Measurements from ENCODE around the gene C9orf85.
A peak's percentile ranks its signal among the peaks of the same experiment; 100 is the strongest.
"Not testable (repeated sequence)": the region's sequence is repeated elsewhere in the genome, so short reads cannot be mapped to it uniquely, and the experiment has no call there.

The C9orf85 gene

DNA sequence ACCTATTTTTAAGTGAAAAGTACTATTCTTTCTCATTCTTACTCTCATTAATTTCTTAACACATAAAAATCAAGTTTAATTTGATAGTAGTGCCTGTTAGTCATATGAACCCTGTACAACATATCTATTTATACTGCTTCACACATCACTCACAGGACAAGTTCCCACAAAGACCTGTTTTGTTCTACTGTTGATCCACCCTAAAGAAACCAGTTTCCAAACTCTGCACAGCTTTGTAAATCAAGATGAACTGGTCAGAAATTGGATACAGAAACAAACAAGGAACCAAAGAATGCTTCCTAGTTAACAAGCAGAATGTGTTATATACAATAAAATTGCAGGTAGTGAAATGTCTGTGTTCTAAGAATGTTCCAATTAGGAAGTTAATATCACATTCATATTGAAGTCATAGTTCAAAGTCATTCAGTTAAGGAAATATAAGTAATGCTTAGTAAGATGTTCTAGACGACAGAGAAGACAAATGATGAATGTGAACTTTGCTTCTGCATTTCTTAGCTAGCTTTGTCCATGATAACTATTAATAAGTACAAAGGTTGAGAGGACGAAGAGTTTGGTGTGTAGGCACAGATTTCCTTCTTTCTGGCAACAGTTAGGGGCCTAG, 33.4 kb downstream of the C9orf85 start:
- DNase-seq, result no peak

DNA sequence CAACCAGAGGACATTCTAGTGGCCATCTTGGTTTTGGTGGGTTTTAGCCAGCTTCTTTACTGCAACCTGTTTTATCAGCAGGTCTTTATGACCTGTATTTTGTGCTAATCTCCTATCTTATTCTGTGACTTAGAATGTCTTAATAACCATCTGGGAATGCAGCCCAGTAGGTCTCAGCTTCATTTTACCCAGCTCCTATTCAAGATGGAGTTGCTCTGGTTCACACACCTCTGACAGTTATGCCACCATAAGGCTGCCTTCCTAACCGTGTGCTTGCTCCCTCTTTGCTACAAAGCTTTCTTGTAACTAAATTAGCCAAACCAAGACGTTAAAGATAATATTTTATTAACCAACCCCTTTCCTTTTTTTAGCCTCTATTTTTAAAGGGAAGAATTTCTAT, 43.2 kb downstream of the C9orf85 start:
- DNase-seq, result not testable (repeated sequence)

DNA sequence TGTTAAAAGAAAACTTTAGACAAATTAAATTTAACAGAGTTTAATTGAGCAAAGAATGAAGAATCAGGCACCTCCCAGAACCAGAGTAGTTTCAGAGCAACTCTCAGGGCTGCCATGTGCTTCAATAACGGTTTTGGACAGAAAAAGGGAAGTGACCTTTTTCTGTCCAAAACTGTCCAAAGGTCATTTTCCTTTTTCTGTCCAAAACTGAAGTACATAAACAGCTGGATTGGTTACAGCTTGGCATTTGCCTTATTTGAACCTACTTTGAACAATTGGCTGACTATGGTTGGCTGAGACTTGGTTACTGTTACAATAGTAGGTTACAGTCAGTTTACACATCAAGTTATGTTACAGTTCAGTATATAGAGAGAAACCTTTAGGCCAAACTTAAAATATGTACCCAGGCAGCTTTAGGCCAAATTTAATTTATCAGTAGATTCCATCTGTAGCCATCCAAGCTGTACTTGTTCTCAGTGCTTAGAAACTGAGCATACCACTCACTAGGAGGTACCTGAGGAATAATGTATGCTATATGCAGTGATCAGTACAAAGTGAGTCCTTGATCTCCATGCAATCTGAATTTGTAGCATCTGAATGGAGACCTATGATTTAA, 44.0 kb downstream of the C9orf85 start:
- DNase-seq, result no peak

DNA sequence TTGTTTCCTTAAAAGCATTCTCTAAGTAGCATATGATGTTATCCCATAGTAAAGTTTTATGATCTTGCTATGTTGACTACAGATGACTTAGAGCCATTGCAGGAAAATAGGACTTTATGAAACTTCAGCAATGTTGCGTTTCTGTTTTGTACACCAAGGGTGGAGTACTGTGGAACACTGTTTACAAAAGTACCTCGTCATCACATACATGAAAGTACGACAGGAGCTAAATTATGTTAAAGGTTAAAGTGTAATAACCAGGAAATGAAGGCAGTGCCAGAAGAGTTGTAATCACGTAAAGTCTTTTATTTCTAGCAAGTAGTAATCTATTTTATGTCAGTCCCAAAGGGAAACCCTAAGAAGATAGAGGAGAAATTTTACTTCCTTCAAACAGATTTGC, 50.9 kb downstream of the C9orf85 start:
- DNase-seq, result no peak

DNA sequence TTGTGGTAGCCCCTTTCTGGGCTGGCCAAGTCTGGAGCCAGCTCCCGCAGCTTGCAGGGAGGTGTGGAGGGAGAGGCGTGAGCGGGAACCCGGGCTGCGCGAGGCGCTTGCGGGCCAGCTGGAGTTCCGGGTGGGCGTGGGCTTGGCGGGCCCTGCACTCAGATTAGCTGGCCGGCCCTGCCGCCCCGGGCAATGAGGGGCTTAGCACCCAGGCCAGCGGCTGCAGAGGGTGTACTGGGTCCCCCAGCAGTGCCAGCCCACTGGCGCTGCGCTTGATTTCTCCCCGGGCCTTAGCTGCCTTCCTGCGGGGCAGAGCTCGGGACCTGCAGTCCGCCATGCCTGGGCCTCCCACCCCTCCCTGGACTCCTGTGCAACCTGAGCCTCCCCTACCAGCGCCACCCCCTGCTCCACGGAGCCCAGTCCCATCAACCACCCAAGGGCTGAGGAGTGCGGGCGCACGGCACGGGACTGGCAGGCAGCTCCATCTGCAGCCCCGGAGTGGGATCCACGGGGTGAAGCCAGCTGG, 52.1 kb downstream of the C9orf85 start:
- DNase-seq, result not testable (repeated sequence)

DNA sequence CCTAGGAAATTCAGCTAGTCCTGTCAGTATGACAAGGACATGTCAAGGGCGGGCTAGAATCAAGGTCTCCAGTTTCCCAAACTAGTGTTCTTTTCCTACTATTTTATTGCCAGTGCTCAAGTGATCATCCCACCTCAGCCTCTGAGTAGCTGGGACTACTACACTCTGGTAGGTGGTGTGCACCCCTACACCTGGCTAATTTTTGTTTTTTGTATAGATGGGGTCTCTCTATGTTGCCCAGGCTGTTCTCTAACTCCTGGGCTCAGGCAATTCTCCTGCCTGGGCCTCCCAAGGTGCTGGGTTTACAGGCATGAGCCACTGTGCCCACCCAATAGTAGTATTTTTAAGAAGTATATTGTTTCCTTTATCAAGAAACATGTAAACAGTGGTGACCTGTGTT, 54.0 kb downstream of the C9orf85 start:
- DNase-seq, result no peak

DNA sequence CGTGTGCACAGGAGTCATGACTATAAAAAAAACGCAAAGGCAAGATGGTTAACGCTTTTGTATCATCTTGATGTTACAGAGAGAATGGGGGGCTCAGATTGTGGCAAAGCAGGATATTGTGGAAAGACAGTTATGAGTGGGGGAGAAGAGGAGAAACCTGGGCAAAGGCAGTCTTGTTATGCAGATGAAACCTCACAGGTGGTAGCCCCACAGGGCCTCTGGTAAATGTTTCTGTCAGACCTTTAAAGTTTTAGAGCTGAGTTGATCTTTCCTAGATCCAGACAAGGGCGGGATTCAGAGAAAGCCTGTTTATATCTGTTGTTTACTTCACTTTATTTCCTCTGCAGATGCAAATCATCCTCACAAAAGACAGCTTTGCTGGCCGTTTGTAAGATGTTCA, 55.2 kb downstream of the C9orf85 start:
- no peak for DNase-seq

DNA sequence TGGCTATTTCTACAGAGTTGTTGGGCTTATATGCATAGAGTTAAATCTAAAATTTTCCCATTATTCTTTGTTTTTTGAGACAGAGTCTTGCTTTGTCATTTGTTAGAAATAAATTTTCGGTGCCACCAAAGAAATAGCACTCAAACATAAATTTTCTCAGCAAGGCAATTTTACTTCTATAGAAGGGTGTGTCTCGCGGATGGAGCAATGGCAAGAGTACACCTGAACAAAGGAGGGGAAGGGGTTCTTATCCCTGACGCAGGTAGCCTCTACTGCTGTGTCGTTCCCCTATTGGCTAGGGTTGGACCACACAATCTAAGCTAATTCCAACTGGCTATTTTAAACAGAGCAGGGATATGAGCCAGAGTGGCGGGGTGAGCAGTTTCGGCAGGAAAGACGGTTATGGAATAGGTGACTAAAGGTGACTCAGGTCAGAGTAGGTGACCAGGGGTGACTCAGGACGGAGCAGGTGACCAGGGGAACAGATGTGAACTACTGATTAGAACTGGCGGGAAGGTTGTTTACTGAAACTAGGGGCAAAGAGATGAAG, 57.2 kb downstream of the C9orf85 start:
- no peak for DNase-seq

DNA sequence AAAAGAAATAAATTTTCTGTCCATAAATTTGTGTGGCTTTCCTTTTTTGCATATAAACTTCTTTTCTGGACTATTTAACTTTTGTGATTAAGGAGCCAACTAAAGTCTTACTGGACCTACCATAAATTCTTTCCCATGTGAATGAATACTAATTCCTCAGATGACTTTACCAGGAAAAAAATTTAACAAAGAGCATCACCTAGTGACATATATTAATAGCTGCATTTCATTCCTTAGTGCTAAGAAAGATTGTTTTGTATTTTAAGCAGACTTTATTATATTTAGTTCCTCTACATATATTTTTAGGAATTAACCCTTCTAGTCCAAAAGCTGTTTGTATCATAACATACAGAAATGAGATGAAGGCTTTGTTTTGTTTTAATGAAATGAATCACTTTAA, 64.4 kb downstream of the C9orf85 start:
- DNase-seq, result peak in 1 of 2 experiments; percentile 34

DNA sequence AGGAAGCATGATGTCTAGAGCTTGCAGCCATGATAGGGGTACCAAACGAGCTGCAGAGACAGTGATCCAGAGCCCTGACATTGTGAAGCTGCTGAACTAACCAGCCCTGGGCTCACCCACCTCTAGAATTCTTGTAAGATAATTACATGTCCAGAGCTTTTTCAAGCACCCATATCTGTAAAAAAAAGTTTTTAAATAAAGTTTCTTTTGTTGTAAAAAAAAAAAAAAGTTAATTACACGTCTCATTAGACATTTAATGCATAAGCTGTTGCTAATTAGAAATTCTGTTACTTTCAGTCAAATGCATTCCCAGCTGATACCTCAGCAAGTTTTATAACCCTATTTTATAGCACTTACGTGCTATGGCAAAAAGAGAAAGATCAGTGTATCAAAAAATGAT, 65.6 kb downstream of the C9orf85 start:
- DNase-seq, result no peak

DNA sequence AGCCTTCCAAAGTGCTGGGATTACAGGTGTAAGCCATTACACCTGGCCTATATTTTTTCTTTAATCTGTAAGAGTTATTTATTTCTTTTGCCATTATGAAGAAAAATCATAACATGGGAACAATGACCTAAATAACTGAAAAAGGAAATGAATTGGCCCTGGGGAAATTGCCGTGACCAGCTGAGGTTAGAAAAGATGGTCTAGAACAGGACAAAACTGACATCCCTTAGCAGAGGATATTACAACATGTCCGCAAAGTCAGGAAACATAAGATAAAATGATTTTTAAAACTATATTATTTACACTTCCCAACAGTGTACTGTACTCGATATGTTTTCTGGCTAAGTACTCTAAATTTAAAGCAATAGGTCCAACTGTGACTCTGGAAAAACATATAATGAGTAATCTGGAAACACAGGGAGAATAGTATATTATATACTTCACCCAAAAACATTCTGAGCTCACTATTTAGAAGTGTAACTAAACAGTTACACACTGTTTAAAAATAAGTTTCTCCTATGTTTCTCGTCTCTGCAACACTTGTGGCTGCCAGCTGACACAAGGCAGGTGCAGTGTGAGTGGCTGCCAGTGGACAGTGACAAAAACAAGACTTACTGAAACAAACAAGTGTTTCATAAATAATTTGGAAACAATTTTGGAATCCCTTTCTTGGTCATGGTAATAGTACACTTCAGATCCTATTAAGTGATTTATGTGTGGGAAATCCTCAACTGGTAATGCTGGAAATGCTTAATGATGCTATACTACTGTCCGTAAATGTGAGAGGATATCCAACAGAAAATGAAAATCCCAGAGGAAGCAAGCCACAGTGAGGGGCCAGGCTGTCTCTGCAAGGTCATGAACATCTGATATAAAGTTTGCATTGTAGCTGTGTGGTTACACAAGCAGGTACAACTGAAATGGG, 69.1 kb downstream of the C9orf85 start:
- no peak for DNase-seq

DNA sequence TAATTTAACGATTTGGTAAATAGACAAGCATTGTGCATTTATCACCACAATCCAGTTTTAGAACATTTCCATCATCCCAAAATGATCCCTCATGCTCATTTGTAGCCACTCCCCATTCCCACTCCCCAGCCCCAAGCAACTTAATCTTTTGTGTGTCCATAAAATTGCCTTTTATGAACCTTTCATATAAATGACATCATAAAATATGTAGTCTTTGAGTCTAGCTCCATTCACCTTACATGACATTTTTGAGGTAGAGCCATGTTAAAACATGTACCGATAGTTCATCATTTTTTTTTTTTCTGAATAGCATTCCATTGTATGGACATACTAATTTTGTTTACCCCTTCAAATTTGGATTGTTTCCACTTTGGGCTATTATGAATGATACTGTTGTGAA, 70.5 kb downstream of the C9orf85 start:
- DNase-seq, result no peak

DNA sequence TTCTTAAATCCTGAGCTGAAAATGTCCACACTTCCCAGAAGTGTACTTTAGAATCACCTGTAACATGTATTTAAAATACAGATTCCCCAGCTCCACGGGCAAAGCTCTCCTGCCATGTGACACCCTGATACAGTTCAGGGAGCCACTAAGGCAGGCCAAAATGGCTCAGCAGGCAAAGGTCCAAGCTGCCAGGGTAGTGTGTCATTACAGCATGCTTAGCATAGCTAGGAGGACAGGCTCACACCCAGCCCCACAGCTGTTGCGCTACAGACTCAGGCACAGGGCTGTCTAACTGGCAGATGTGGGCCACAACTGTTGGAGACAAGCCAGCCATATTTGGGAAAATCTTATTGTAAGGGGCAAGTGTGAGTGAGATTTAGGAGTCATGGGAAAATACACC, 73.0 kb downstream of the C9orf85 start:
- peak; percentile 10 to 15 for DNase-seq

DNA sequence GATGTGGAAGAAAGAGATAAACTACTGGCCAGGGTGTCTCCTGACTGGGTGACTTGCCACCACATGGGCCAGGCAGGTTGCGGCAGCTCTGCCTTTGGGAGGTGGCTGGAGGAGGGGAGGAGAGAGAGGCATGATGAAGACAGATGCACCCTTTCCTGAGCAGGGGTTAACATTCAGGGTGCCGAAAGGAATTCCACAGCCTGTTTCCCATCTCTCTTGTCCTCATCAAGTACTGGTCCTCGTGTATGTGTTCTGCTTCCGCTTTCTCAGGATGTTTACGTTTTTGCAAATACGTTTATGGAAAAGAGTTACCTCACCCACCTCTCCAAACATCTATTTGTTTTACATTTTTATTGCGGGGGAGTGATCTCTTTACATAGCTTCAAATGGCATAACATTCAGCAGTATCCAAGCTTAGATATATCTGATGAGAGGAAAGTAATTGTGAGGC, 73.4 kb downstream of the C9orf85 start:
- DNase-seq, result no peak

DNA sequence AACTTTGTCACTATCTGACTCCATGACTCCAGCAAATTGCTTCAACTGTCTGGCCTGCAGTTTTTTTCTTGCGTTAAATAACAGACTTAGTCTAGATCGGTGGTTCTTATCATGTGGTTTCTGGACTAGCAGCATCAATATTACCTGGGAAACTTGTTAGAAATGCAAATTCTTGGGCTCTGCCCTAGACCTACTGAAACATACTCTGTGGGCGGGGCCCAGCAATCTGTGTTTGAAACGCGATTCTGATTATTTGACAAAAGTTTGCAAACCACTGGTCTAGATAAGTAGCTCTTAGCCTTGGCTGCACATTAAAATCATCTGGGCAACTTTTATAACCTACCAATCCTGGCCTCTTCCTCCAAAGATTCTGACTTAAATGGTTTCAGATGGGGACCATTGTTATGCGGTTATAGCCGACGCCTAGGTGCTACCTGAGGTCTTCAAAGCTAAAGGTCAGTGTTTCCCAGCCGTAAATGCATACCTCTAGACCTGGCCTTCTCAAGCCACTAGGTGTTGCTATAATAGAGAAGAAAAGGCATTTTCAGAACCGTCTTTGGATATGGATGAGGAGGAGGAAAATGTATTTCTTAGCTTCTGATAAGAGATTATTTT, 74.0 kb downstream of the C9orf85 start:
- no peak for DNase-seq

DNA sequence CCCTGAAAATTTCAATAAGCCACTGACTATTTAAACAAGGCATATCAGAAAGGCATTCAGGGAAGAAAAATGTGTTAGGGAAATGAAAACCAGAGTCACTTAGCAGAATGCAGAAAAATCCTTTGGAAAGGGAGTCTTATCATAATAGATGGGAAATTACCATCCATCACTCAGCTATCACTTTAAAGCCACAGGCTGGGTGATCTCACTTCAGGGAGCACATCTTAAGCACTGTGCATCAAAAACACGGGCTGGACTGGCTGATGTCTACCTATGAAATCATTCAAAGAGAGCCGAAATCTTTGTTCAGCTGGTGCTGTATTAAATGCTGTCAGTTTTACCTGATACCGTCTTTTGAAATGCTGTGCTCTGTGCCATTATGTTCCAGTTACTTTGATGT, 75.5 kb downstream of the C9orf85 start:
- DNase-seq, result no peak

DNA sequence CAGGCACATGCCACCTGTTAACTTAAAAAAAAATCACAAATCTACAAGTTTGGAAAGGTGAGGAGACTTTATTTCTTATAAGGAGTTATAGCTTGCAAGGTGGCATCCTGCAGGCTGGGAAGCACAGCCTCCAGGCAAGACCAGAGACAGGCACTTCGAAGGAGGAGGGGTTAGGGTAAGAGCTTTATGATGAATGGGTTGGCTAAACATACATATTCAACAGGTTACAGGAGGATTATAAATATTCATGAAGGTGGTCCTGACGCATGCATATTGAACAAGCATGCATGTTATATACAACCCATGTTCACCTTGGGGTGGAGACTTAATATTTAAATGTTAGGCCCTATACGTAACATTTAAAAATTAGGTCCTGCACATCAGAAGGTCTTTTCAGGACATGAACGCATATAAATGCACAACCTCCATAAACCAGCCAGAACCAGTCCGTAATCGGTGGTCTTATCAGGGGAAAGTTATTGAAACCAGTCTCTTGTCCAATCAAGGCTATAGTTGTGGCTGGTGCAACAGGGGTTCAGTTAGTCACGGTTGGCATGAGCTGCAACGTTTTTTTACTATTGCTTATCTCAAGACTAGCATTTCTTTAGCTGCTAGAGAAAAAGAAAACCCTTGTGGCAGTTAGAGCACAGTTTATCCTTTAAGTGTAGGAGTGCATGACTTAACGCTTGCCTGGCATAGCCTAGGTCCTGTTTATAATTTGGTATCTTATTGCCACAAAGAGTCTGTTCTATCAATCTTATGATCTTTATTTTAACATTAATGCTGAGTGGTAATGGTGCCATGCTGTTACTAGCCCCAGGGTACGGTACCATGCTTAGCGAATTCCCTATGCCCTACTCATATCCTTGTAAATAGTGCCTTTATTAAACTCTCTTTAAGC, 76.3 kb downstream of the C9orf85 start:
- no peak for DNase-seq

DNA sequence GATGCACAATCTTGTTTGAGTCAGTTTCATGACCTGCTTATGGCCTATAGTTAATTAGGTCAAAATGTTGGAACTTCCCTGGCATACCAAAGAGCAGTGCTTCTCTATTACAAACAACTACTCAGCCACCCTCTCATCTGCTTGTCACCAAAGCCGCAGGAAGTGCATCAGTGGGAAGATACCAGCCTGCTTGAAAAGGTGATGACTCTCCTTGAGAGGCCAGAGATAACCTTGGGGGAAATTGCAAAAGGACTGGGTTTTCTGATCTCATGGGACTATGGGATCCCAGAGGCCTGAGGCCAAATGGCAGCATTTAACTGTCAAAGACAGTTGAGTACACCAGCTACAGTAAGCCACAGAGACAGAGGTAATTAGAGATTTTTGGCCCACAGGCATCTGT, 79.0 kb downstream of the C9orf85 start:
- no peak for DNase-seq

DNA sequence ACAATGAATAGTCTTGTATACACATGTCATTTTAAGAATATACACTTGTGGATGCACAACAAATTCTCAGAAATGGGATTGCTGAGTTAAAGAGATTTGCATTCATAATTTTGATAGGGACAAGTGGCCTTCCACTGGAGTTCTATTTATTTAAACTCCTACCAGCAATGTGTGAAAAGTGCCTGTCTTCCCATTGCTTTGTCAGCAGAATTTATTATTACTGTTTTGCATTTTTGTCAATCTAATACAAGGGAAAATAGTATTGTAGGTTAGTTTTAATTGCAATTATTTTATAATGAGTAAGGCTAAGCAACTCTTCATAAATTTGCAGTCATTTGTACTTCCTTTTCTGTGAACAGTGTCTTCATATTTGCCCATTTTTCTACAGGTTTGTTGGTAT, 94.0 kb downstream of the C9orf85 start:
- no peak for DNase-seq

DNA sequence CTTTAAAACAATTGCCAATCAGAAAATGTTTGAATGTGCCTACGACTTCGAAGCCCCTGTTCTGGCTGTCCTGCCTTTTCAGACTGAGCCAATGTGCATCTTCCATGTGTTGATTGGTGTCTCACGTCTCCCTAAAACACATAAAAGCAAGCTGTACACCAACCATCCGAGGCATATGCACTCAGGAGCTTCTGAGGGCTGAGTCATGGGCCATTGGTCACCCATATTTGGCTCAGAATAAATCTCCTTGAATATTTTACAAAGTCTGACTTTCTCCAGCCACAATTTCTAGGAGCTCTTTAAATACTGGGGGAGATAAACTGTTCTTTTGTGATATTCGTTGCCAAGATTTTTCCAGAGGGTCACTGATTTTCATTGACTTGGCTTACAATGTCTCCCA, 95.1 kb downstream of the C9orf85 start:
- DNase-seq, result no peak

DNA sequence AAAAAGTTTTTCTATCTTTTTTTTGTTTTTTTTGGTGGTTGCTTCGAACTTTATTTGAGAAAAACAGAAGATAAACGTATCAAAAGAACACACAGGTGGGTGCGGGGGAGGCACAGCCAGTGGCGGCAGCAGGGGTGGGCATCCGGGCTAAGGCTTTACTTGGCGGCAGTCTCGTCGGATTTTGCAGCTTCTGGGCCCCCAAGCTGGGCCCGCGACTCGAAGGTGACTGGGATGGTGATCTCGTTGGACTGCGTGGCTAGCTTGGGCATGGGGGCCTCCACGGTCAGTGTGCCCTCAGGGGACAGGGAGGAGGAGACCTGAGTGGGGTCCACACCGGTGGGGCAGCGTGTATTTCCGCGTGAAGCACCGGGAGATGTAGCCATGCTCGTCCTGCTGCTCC, 96.3 kb downstream of the C9orf85 start:
- DNase-seq, result not testable (repeated sequence)

DNA sequence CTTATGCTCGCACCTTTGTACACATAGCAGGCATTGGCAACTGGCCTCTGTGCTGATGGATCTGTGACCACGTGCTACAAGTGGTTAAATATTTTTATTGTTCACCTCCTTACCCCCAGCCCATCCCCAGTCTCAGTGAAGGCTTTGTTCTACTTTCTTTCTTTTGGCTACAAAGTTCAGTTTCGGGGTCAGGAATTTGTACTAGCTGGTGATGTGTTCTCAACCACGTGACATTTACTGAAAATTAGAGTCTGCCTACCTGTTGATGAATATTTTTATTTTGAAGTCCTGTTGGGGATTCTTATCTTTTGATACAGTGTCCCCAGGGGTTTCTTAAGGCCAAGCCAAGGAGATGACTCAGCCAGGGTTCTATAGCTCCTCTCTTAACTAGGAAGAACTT, 101.2 kb downstream of the C9orf85 start:
- DNase-seq, result no peak

Data from SW 1271 (cell line).